ENCODE measurements around the gene LRRC37A2.
A peak's percentile ranks its signal among the peaks of the same experiment; 100 is the strongest.
"Not testable (repeated sequence)": the region's sequence is repeated elsewhere in the genome, so short reads cannot be mapped to it uniquely, and the experiment has no call there.

Gene LRRC37A2

DNA sequence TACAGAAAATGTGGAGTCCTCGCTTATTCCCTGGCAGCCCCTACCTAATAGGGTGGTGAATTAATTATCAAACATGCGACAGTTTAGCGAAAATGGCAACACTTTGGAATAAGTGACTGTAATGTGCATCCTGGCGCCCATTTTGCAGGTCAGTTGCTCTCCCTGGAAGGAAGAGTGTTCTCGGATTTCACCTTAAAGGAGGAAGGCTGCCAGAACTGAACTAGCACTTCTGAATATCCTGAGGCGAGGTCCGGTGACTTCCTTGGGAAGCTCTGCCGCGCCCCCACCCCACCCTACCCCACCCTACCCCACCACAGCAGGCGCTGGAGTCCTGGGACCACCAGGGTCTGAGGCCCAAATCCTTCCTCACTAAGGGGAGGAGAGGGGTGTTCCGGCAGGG, at the start of gene LRRC37A2:
Gene LRRC37A2, plus strand, starts transcription at position 301 of the 400 bp plus-strand sequence. CDS start 245 bp downstream, outside the sequence.
- DNase-seq (ENCODE audit: low read depth in 2 of 2): not testable (repeated sequence)

DNA sequence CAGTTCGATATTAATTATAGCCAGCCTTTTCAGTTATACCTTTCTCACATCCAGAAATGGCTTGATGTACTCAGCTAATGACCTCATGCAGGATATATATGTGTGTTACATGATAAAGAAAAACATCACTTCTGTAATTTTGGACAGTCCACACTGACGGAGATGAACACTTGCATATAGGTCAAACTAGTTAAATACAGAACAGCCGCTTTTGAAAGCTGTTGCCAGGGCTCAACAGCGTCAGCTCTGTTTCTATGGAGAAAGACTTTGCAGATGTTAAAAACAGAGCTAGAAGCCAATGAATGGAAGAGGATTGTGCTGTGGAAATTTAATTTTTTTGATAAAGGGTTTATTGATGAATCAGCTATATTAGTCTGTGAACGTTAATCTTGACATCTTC, 44.6 kb upstream of the LRRC37A2 start:
- DNase-seq (ENCODE audit: low read depth in 2 of 2): not testable (repeated sequence)

DNA sequence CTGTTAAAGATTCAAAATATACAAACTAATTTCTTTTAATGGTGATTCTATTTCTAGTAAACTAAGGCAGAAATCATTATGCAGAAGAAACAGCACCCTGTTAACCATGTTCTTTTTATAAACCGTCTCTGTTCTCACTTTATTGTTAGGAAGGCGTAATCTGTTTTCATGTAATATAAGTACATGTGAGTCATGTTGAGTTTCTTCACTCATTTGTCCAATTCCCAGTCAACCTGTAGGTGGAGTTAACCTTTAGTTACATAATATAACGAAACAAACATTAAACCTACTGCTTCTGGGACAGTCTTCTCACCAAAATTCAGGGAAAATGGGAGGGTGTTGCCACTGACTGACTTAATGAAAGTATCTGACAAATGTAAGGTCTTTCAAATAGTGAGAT, 37.8 kb upstream of the LRRC37A2 start:
- not testable (repeated sequence) for DNase-seq (ENCODE audit: low read depth in 2 of 2)

DNA sequence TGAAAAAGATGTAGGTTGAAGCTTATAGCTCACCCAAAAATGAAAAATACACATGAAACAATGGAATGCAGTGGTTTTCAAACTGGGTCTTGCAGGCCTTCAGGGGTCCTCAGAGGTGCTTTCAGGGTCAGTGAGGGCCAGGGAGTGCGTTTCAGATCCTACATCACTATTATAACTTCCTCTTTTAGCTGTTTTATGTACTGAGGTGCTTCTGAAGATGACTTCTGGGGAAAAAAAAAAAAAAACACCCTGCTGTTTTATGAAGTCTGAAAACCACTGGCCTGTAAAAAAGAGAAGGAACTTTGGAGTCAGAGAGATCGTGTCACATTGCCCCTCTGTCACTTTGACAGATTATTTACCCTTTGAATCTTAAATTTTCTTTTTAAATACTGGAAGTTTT, 36.7 kb upstream of the LRRC37A2 start:
- DNase-seq (ENCODE audit: low read depth in 2 of 2): not testable (repeated sequence)

DNA sequence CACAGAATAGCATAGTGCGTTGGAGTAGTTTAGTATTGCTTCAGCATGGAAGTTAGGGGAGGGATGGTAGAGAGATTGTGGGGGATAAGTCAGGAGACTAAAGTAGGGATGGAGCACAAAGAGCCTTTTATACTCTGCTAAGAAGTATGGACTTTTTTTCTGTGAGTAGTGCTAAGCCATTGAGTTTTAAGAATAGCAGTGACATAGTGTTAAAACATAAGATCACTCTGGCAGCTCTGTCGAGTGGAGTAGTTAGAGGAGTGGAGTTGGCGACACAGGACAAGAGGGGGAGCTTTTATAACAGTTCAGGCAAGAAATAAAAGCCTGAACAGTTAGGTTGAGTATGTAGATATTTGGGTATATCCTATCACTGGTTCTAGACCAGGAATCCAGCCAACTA, 33.4 kb upstream of the LRRC37A2 start:
- not testable (repeated sequence) for DNase-seq (ENCODE audit: low read depth in 2 of 2)

DNA sequence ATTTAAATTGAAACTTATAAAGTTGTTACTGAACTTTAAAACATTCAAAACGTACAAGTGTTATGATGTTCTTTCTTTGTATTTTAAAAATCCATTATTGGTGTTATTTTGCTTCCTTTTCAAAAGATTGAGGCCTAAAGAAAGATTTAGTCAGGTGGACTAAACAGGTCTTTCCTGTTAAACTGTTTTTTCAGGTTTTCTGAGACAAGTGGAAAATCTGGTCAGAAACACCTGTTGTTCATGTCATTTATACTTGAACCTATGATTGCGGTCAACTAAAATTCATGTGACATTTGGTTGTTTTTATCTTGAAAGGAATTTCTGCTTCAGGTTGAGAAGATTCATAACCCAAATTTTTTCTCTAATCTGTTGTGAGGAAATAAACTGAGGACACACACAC, 31.0 kb upstream of the LRRC37A2 start:
- DNase-seq (ENCODE audit: low read depth in 2 of 2): not testable (repeated sequence)

DNA sequence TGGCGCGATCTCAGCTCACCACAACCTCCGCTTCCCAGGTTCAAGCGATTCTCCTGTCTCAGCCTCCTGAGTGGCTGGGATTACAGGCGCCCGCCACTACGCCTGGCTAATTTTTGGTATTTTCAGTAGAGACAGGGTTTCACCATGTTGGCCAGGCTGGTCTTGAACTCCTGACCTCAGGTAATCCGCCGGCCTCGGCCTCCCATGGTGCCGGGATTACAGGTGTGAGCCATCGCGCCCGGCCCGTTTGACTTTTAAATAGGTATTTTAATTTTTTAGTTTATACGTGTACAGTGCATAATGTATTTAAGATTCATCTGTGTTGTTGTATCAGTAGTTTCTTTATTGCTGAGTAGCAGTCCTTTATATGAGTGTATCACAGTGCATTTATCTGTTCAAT, 20.2 kb upstream of the LRRC37A2 start:
- DNase-seq (ENCODE audit: low read depth in 2 of 2): not testable (repeated sequence)

DNA sequence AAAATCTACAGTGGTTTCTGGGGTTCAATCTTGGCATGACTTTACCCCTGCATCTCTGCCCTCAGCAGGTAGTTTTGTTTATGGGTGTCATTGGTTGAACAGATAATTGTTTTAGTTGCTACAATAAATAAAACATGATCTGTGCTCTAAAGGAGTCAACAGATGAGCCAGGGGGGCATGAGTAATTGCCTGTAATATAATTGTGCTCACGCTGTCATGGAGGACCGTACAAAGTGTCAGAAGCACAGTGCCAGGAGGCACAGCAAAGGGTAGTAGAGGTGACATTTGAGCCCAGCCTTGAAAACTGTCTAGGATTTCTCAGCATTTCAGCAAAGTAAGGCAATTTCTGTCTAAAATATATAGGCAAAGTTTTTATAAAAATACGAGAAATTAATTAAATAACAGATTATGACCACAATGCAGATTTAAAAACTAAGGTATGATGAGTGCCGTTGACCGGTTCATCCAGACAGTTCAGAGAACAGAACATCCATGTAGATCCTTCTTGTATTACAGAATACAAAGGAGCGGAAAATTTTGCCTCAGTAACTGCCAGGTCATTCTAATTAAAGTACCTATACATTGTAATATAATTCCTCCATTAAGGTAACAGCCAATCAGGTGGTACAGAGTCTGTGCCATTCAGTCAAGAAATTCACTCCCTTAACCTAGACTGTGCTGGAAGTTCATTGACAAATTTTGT, 12.7 kb upstream of the LRRC37A2 start:
- DNase-seq (ENCODE audit: low read depth in 2 of 2): not testable (repeated sequence)

DNA sequence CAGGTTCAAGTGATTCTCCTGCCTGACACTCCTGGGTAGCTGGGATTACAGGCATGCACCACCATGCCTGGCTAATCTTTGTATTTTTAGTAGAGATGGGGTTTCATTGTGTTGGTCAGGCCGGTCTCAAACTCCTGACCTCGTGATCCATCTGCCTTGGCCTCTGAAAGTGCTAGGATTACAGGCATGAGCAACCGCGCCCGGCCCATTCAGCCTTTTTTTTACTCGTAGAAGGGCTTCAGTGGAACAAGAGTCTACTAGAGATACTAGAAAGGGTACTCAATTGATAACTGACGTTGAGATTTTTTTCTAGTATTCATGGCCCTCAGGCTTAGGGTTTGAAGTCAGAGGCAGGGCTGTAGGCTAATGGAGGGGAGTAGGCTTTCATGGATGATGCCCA, 6.4 kb upstream of the LRRC37A2 start:
- DNase-seq (ENCODE audit: low read depth in 2 of 2): not testable (repeated sequence)

DNA sequence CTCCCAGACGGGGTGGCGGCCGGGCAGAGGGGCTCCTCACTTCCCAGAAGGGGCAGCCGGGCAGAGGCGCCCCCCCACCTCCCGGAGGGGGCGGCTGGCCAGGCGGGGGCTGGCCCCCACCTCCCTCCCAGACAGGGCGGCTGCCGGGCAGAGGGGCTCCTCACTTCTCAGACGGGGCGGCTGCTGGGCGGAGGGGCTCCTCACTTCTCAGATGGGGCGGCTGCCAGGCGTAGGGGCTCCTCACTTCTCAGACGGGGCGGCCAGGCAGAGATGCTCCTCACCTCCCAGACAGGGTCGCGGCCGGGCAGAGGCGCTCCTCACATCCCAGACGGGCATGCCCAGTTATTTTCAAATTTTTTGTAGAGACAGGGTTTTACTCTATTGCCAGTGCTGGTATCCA, 22.4 kb downstream of the LRRC37A2 start:
- not testable (repeated sequence) for DNase-seq (ENCODE audit: low read depth in 2 of 2)

DNA sequence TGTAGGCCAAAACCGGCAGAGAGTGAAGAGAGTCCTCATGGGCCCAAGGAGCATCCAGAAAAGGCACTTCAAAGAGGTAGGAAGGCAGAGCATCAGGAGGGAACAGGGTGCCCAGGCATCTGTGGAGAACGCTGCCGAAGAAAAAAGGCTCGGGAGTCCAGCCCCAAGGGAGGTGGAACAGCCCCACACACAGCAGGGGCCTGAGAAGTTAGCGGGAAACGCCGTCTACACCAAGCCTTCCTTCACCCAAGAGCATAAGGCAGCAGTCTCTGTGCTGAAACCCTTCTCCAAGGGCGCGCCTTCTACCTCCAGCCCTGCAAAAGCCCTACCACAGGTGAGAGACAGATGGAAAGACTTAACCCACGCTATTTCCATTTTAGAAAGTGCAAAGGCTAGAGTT, 36.3 kb downstream of the LRRC37A2 start:
- not testable (repeated sequence) for DNase-seq (ENCODE audit: low read depth in 2 of 2)

DNA sequence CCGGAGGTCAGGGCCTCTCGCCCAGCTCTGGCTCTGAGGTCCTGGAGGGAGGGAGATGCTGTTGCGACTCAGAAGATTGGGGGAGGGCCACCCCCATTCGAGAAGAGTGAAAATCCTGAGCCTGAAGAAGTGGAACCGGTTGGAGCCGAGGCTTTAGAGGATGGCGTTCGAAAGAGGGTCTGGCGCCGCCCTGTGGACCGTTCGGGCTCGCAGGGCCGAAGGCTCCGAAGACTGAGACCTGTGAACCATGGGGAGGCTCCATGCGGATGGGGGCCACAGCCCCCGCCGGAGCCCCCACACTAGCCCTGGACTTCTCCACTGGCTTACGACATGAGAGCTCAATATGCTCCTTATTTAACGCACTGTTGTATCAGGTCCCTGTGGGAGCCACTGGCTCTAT, 46.9 kb downstream of the LRRC37A2 start:
- DNase-seq (ENCODE audit: low read depth in 2 of 2): not testable (repeated sequence)

DNA sequence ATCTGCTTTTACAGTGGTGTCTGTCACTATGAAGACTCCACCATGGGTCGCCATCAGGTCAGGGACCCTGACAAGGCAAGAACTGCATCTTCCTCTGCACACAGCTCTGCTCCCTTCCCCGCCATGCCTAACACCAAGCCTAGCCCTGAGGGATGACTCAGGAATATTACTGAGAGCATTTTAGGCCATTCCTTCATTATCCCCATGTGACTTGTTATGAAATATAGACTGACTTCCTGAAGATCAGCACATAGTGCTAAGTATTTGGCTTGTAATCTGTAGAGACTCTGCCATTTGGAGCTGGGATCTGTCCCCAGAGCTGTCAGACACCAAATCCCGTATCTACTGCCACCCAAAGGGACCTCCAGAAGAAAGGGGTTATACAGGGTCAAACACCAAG, 47.8 kb downstream of the LRRC37A2 start:
- DNase-seq (ENCODE audit: low read depth in 2 of 2): not testable (repeated sequence)

DNA sequence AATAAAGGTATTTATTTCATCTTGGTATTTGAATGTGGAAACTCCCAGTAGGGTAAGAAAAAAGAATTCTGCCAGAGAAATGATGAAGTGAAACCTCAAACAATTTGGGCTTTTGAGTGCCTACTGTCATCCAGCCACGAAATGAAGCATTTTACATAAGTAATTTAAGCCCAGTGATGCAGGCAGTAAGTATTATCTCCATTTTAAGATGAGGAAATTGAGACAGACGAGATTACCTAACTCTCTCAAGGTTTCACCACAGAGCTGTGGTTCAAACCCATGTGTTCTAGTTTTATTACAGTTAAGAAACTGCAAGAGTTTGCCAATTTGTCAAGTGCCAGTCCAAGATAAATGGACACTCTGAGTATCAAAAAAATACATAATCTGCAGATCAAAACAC, 54.0 kb downstream of the LRRC37A2 start:
- not testable (repeated sequence) for DNase-seq (ENCODE audit: low read depth in 2 of 2)

DNA sequence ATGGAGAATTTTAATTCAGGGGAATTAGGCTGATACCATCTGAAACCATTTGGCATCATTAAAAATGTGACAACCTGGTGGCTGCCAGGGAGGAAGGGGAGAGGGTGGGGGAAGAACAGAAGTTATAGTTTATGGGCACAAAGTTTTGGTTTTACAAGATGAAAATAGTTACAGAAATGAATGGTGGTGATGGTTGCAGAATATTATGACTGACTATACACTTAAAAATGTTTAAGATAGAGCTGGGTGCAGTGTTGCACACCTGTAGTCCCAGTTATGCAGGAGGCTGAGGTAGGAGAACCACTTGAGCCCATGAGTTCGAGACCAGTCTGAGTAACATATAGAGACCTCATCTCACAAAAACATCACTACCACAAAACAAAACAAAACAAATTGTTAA, 54.7 kb downstream of the LRRC37A2 start:
- not testable (repeated sequence) for DNase-seq (ENCODE audit: low read depth in 2 of 2)

DNA sequence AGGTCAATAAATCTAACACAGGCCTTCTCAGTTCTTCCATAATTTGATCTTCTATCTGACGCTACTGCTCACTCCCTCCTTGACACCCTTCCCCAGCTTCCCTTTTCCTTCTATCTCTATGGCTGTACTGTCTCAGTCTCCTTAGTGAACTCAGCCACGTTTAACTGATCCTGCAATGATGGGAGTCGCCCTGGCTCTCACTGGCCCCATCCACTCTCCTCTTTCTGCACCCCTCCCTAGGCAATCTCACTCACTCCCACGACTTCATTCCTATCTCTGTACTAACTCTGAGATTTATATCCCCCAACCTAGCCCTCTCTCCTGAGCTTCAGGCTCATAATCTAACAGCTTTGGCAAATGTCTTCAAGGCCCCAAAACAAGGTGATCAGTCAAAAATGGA, 59.5 kb downstream of the LRRC37A2 start:
- DNase-seq (ENCODE audit: low read depth in 2 of 2): not testable (repeated sequence)

DNA sequence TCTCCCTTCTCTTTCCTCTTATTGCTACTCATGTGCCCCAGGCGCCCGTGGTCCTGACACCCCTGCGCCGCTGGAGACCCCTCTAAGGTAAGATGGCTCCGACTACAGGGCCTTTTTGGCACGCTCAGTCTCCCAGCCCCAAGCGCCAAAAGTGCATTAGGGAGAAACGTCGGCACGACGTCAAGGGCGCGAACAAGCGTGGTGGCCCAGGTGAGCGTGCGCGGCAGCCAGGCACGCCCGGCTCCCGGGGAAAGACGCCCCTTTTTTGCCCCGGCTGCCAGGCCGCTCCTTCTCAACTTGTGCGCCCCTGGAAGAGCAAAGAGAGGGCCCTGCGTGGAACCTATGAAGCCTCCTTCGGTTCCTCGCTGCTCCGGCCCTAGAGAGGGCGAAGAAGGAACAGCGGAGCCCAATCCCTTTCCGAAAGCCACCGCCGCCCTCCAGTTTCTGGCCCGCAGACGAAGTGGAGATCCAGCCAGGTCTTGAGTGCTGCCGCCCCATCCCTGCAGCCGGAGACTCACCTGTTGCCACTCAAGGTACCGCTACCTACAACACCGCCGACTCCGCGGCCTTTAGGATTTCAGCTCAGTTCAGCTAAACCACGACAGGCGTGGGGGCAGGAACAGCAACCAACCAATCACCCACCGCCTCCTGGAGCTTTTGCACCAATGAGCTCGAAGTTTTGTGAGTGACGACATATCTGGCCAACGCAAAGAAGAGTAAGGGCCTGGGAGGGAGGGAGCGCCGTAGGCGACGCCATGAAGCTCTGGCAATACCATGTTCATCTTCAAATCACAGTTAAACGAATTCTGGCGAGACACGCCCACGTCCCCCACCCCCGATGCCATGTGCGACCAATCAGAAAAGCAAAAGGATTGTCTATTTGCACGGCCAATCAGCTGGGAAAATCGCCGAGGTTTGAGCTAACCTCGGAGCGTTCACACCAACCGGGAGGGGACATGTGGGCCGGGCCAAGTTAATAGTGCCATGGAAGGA, 67.1 kb downstream of the LRRC37A2 start, which contains the start of gene ARL17A:
Gene ARL17A, minus strand, starts transcription at position 609 of the 993 bp plus-strand sequence. CDS start 3,369 bp downstream, outside the sequence.
- peak; percentile 57 to 72 for DNase-seq (ENCODE audit: low read depth in 2 of 2)

DNA sequence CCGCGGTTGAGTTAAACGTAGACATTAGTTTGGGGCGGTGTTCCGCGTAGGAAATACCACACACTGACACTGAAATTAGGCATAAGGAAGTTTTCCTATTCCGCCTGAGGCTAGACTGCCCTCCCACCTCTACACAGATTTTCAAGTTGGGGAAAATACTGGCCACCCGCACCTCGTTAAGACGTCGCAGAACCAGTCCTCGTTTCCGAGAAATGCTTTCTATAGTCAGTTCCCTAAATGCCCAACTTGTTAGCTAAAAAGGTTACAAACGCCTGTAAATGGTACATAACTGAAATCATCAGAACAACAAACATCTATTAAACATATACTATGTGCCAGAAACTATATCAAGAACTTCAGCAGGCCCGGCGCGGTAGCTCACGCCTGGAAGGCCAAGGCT, 67.8 kb downstream of the LRRC37A2 start:
- DNase-seq (ENCODE audit: low read depth in 2 of 2): not testable (repeated sequence)

DNA sequence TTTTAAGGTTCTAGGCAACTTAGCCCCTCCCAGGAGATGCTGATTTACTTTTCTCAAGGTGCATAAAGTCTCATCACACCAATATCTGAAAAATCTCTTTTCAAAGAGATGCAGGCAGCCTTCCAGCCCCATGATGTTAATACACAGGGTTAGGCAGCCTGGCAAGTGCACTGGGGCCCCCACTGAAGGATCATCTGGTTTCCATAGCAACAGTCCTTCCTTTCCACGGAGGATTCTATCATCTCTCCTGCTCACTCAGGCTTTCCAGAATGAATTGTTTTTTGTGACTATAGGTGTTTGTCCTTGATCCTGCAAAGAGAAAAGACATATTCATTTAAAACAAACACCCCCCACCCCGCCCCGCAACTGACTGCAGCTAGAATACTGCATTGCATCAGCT, 73.2 kb downstream of the LRRC37A2 start:
- DNase-seq (ENCODE audit: low read depth in 2 of 2): not testable (repeated sequence)

DNA sequence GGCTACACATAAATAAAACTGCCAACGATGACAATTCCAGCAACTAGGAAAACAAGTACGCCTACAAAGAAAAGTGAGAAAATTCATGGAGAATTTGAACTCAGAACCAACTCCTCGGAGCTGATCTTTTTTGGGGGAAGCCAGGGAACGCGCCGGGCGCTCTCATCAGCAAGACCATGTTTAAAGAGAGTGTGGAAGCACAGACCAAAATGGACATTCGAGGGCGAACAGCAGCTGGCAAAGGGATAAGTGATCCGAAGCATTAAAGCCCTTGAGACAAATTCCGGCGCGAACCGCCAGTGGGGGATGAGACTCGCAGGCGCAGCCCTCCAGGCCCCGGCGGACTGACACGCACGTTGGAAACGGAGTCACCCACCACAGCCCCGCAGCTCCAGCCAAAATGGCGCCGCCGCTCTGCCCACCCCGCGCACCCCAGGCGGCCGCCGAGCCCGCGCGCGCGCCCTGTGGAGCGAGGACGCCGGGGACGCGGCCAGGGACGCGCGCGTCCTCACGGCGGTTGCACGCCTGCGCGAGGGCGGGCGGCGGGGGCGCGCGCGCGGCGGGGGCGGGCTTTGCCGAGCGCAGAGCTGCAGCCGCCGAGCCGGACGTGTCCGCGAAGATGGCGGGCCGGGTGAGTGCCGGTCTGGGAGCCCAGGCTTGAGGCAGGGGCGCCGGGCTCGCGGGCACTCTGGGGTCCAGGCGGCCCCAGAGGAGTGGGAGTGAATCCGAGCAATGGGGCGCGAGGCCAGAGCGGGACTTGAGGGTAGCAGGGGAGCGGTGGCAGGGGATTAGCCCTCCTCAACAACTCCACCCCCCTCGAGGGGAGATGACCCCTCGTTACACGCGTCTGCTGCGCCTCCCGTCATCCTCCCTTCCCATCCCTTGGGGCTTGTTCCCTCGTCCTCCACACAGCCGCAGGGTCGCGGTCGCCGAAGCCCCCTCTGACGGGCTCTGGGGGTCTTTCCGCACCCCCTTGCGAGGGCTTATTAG, 78.2 kb downstream of the LRRC37A2 start, which contains the start of gene NSF:
Gene NSF, plus strand, starts transcription at position 513 of the 990 bp plus-strand sequence. Its CDS starts 107 bp downstream, at position 620.
- not testable (repeated sequence) for DNase-seq (ENCODE audit: low read depth in 2 of 2)

DNA sequence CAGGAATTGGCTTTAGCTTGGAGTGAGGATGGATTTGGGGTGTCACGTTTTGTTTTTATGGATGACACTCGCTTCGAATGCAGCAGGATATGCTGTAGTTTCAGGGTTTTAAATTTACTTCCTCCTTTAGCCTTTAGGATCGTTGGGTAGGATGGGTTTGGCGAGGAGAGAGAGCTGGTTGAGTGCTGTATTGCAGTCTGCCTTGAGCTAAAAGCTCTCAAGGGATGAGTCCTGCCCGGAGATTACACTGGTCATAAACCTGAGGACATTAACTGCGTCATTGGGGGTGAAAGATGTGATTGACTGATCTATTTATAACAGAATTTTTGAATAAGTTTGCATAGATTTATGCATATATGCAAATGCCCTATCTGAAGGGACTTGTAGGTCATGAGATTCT, 79.1 kb downstream of the LRRC37A2 start:
- not testable (repeated sequence) for DNase-seq (ENCODE audit: low read depth in 2 of 2)
